Endodermal cell (in vitro differentiated cells): ENCODE measurements around the gene ENPP4. TPM values are rescaled to one million over a fixed set of nuclear protein-coding genes. Genes with fewer than 3 reads are reported as not detected.
"Not testable (repeated sequence)": the region's sequence is repeated elsewhere in the genome, so short reads cannot be mapped to it uniquely, and the experiment has no call there.

Experiments
- DNase-seq: peaks from one replicate; pipeline ENCODE4 v3.0.0-alpha.2; 2017
- H3K27ac ChIP-seq: 2 replicates; pipeline ENCODE4 v1.5.1; 2013; ENCODE audit warnings: mild to moderate bottlenecking, low read depth, low read length, moderate library complexity
- H3K27me3 ChIP-seq: 2 replicates; pipeline ENCODE4 v1.6.1; 2013; ENCODE audit warnings: mild to moderate bottlenecking, low read length, moderate library complexity; ENCODE audit not compliant: insufficient read depth, control insufficient read depth, poor library complexity, severe bottlenecking
- H3K36me3 ChIP-seq: 2 replicates; pipeline ENCODE4 v1.7.0; 2013; ENCODE audit warnings: mild to moderate bottlenecking, low read length, moderate library complexity; ENCODE audit not compliant: control insufficient read depth, insufficient read depth
- H3K4me1 ChIP-seq: one replicate; pipeline ENCODE4 v1.7.0; 2013; ENCODE audit warnings: low read length; ENCODE audit not compliant: control insufficient read depth, insufficient read depth
- H3K4me3 ChIP-seq: 2 replicates; pipeline ENCODE4 v1.5.1; 2013; ENCODE audit warnings: mild to moderate bottlenecking, low read length, moderate library complexity
- H3K9ac ChIP-seq: 2 replicates; pipeline ENCODE4 v1.6.1; 2013; ENCODE audit warnings: mild to moderate bottlenecking, low read length, moderate library complexity; ENCODE audit not compliant: poor library complexity, severe bottlenecking; ENCODE audit errors: extremely low read depth
- H3K9me3 ChIP-seq: 2 replicates; pipeline ENCODE4 v1.6.1; 2013; ENCODE audit warnings: mild to moderate bottlenecking, low read length, moderate library complexity; ENCODE audit not compliant: control insufficient read depth
- H3K27ac Mint-ChIP-seq: 2 replicates; pipeline ENCODE4 v1.8.0; 2020; ENCODE audit warnings: mixed read lengths
- H3K27me3 Mint-ChIP-seq: 2 replicates; pipeline ENCODE4 v1.8.0; 2021; ENCODE audit warnings: mild to moderate bottlenecking, mixed read lengths; ENCODE audit not compliant: insufficient read depth
- H3K36me3 Mint-ChIP-seq: 2 replicates; pipeline ENCODE4 v1.8.0; 2020; ENCODE audit warnings: low read depth, mixed read lengths
- H3K4me1 Mint-ChIP-seq: 2 replicates; pipeline ENCODE4 v1.8.0; 2020; ENCODE audit warnings: mixed read lengths
- H3K4me3 Mint-ChIP-seq: 2 replicates; pipeline ENCODE4 v1.8.0; 2020; ENCODE audit warnings: mild to moderate bottlenecking, moderate library complexity, mixed read lengths
- H3K9me3 Mint-ChIP-seq: 2 replicates; pipeline ENCODE4 v1.8.0; 2020; ENCODE audit warnings: mild to moderate bottlenecking, mixed read lengths
- WGBS, 2 experiments: methylation state at CpG; one replicate each; pipeline versions ENCODE4 v1.1.5 to v1.1.7; 2013; ENCODE audit warnings: missing lambda C conversion rate in 2 of 2, mixed read lengths in 1 of 2; ENCODE audit not compliant: insufficient coverage in 1 of 2, insufficient read length in 1 of 2; 5-methylcytosine and 5-hydroxymethylcytosine counted together
- total RNA-seq, 2 donors: library from RNA; stranded (reverse); fragmentation: NEBNext Ultra II Directional in 1 of 2; extraction: Animal tissue kit (Norgen Biotek cat#: 25700) in 1 of 2; gene quantifications; 2 replicates in 1 of 2; 3 replicates in 1 of 2; pipeline ENCODE4 v1.2.1, GENCODE V29; 2021
- TF ChIP-seq, protein P1 (sequence below): fragments of 200-600 bp; sonication (generic); conservative IDR thresholded peaks from 2 replicates; pipeline ENCODE4 v1.5.0; 2021; ENCODE audit warnings: antibody characterized with exemption, mild to moderate bottlenecking

The ENPP4 gene
- total RNA-seq, 2 donors from 2014 or later = 3.5 to 7.2 TPM

- not testable (repeated sequence) for DNase-seq, H3K27ac Mint-ChIP-seq
- 97 to 100% methylated on average over 1 to 3 of the region's 3 CpGs for whole genome bisulfite sequencing, 2 experiments
Observed at GRCh38 chr6:46149066-46149465, 19.3 kb downstream of the ENPP4 start.

DNA sequence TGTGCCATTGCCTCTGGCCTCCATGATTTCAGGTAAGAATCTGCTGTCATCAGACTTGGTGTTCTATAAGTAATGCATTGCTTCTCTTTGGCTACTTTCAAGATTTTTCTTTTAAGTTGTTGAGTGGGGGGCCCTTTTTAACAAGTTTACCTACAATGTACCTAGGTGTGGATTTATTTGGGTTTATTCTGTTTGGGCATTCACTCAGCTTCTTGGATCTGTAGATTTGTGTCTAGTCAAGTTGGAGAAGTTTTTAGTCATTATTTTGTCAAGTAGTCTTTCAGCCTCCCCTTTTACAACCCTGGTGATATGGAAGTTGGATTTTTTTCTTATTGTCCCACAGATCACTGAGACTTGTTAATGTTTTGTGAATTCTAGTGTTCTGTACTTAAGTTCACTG, 26.9 kb downstream of the ENPP4 start:
- Mint-ChIP-seq H3K27me3 (no peaks in the 10 kb centered on the region), H3K9me3 (no peaks in the 10 kb centered on the region), H3K4me1 (peaks cover 2% of the 10 kb centered on the region), H3K4me3 (no peak overlapping the region), H3K36me3 (peaks cover 13% of the 10 kb centered on the region), H3K27ac (no peak overlapping the region)
- H3K36me3 ChIP-seq = no peaks in the 10 kb centered on the region
- TF ChIP-seq, protein P1, sequence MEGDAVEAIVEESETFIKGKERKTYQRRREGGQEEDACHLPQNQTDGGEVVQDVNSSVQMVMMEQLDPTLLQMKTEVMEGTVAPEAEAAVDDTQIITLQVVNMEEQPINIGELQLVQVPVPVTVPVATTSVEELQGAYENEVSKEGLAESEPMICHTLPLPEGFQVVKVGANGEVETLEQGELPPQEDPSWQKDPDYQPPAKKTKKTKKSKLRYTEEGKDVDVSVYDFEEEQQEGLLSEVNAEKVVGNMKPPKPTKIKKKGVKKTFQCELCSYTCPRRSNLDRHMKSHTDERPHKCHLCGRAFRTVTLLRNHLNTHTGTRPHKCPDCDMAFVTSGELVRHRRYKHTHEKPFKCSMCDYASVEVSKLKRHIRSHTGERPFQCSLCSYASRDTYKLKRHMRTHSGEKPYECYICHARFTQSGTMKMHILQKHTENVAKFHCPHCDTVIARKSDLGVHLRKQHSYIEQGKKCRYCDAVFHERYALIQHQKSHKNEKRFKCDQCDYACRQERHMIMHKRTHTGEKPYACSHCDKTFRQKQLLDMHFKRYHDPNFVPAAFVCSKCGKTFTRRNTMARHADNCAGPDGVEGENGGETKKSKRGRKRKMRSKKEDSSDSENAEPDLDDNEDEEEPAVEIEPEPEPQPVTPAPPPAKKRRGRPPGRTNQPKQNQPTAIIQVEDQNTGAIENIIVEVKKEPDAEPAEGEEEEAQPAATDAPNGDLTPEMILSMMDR = no peak
- H3K9ac ChIP-seq = no peak overlapping the region
- no peak overlapping the region for H3K27ac ChIP-seq
- H3K27me3 ChIP-seq = no peaks in the 10 kb centered on the region
- H3K9me3 ChIP-seq = no peaks in the 10 kb centered on the region
- H3K4me3 ChIP-seq = no peak overlapping the region
- no peak for DNase-seq
- no peaks in the 10 kb centered on the region for H3K4me1 ChIP-seq

More at GRCh38 chr6:46149066-46149465, 19.3 kb downstream of the ENPP4 start:
- not testable (repeated sequence) for H3K27me3 Mint-ChIP-seq, H3K4me3 Mint-ChIP-seq, H3K9me3 Mint-ChIP-seq, H3K27me3 ChIP-seq, H3K4me3 ChIP-seq, H3K4me1 Mint-ChIP-seq, H3K36me3 ChIP-seq, H3K36me3 Mint-ChIP-seq, H3K27ac ChIP-seq, H3K9ac ChIP-seq, H3K9me3 ChIP-seq, H3K4me1 ChIP-seq
- TF ChIP-seq, protein P1 = peak; percentile 23

DNA sequence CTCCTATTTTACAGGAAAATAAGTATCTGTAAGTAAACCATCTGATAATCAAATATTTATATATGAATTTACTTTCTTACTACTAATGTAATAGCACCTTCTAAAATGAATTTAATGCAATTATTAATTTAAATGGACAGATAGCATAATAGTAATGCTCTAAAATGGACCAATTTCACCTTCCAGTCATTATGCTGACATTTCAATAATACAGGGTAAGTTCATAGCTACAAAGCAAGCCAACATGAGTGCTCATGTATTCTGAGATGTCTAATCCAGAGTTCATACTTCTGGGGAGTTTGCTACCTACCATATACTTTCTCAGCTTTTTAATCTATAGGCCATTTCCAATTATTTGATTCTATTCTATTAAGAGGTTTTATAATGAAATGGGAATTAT, 29.4 kb downstream of the ENPP4 start:
- TF ChIP-seq, protein P1 = no peak
- Histone ChIP-seq H3K4me1 (no peaks in the 10 kb centered on the region), H3K36me3 (no peaks in the 10 kb centered on the region), H3K27ac (no peak overlapping the region), H3K9ac (no peak overlapping the region), H3K9me3 (no peaks in the 10 kb centered on the region), H3K27me3 (no peaks in the 10 kb centered on the region), H3K4me3 (no peak overlapping the region)
- H3K4me3 Mint-ChIP-seq = no peak overlapping the region
- no peak for DNase-seq
- H3K27me3 Mint-ChIP-seq = no peaks in the 10 kb centered on the region
- peaks cover 2% of the 10 kb centered on the region for H3K4me1 Mint-ChIP-seq
- peaks cover 26% of the 10 kb centered on the region for H3K36me3 Mint-ChIP-seq
- H3K9me3 Mint-ChIP-seq = peaks cover 1% of the 10 kb centered on the region
- no peak overlapping the region for H3K27ac Mint-ChIP-seq
